ACHN (cell line): Measurements from ENCODE around the gene PRTG.
"Not testable (repeated sequence)": the region's sequence is repeated elsewhere in the genome, so short reads cannot be mapped to it uniquely, and the experiment has no call there.

Source experiments
- DNase-seq: peaks from one replicate; pipeline ENCODE4 v3.0.0-alpha.2; 2015
- in situ Hi-C: cut with HindIII; loops from 2 replicates; pipeline ENCODE4 v1.10.0; 2017; ENCODE audit warnings: low sequenced_read_pairs, low pct_ligation_motif_present, low pct_unique_long_range_greater_than_20kb

PRTG gene

DNA sequence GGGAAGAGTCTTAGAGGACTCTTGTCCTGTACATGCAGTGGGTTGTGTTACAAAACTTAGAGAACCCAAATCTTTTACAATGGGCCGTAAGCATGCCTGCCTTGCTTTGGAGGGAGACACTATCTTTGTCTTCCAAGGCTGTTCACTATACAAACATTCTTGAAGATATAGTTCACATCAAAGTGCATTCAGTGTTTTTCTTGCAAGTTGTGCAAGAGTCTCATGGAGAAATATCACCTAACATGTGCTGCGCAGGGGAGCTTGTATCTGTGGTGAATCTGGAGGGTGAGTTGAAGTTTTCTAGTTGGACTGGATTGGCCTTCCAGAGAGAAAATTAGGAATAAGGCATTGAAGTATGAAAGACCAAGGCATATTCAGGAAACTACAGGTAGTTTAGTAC is 7.8 kb upstream of the PRTG start:
- in situ Hi-C loops: no loop called here
- DNase-seq: no peak

DNA sequence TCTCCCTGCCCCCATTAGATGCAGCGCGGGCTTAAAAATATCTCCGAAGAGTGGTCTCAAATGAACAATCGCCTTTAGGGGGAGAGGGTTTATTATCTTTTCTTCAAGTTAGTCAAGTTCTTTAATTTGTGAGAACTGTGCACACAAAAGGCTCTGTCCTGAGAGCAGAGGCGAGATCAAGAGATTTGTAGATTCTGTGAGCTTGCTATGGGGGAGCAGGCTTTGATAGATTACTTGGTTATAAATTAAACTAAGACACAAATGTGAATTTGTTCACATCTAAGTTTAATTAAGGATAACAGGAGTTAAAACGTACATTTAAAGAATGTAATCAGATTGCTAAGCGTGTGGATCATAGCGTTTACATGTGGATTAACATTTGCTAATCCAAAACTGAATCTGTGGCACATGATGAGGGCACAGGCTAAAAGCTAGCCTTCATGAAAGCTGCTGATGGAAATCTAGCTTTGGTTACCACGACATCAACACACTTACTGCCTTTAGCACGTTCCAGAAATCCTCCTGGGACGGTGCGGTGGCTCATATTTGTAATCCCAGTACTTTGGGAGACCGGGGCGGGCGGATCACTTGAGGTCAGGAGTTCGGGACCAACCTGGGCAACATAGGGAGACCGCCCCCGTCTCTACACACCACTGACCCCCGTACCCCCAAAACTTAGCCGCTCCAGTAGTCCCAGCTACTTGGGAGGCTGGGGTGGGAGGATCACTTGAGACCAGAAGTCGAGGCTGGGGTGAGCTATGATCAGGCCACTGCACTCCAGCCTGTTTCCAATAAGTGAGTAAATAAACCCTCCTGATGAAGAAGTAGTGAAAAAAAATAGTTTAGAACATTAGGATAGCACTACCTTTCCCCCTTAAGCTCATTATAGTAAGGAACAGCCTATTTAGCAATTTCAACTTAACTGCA is 1.0 kb upstream of the PRTG start:
- in situ Hi-C loops: no loop called here
- DNase-seq: peak; percentile 4

DNA sequence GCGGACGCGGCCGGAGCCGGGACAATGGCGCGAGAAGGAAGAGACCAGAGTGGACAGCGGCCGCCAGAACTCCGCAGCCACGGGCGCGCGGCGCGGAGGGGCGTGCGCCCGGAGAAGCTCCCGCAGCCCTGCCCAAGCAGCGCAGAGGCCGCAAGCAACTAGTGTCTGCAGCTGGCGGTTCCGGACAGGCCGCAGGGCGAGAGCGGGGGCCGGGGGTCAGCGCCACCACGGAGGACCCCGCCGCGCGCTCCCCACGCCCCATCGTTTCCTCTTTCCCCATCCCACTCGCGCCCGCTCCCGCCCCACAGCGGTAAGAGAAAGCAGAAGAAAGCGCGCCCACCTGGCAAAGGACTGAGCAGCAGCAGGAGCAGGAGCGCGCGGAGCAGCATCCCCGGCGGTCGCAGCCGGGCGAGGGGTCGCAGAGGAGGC is 440 bp downstream of the PRTG start:
- in situ Hi-C loops: no loop called here
- DNase-seq: peak; percentile 35

DNA sequence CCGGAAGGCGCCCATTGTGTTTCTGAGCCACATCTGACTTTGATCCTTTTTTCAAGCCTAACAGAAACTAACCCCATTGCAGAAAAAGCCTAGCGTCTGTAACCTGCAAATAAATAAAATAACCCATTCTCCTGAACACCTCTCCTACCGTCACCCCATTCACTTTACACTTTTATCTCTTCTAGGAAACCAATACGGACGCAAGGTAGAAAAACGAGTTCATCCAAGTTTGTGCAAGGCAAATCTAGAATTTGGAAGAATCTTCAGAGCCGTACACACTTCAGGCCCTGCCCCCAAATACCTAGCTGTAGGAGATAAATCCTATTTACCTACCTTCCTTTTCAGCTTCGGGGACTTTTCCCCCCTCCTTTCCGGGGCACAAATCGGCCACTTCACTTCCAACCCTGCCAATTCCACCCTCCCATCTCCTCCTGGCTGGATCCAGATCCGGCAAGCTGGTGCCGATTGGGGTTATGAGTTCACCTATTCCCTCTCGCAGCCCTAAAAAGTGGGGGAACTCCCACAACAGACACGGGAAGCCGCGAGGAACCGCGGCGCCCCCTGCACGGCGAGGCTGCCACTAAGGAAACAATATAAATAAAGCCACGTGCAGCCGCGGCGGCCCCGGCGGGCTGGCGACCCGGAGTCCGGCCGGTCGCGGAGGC is 987 bp downstream of the PRTG start:
- no peak for DNase-seq
- in situ Hi-C loops: no loop called here

DNA sequence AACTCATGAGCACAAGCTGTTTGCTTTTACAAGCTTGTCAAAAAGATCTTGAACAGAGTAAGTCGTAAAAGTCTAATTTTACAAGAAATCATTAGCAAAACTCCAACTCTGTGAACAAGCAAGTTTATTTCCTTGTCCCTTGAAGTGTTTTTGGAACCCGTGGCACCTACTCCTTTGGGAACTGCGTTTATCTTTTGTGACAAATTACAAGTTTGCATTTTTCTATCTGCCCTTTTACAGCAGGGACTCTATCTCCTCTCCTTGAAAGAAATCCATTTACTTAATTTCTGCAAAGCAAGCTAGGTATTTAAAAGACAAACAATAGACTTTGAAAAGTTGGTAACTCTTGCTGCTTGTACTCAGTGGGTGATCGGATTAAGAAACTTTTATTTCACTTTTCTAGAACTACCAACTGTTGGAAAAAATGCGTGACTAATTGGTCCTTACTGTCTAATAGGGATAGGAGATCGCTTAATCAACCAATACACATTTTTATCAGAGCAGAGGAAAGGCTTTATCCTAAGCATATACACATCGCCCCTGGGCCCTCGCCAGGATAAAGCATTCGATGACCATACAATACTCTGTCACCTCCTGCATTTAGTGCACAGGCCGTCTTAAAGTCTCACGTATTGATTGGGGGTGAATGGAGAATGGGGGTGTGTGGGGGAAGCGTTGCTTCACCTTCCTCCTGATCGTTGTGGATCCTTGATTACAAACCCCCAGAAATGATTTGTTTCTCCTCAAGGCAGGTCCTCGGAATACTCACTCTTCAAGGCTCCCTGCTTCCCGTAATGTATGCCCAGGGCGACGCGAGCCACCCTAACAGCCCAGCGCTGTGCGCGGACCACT is 1.7 kb downstream of the PRTG start:
- no peak for DNase-seq
- in situ Hi-C loops: no loop called here

DNA sequence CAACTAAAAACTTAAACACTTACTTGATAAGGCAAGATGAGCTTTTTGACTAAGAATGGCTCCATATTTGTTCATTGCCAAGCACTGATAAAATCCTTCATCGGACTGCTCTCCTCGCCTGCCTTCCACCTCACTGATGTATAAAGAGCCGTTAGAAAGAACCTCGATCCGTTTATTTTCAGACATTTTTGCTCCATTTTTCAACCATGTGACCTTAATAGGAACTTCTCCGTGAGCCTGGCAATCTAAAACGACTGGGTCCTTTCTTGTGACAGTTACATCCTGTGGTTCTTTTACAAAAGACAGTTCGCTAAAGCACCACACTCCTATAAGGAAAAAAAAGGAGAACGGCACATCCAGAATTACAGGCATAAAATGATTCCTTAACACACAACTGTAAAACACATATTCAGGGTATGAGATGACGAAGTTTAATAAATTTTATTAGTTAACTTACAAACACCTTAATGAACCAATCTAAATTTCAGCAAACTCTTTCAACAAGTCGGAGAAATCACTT is 2.5 kb downstream of the PRTG start:
- in situ Hi-C loops: no loop called here
- no peak for DNase-seq

DNA sequence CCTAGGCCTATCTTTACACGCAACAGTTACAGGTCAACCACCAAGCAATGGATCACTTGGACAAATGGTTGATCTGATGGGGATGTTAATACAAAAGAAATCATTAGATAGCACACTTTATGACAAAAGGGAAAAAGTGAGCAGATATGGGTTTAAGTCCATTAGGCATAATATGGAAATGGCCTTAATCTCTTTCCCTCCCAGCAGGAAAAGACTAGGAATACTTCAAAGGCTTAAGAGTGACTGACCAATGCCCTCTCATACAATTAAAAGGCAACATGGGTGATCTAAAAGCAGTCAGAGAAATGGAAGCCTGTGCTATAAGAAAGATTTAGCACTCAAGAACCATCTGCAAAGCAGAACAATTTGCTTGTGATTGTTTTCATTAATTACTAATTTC is 3.3 kb downstream of the PRTG start:
- in situ Hi-C loops: no loop called here
- no peak for DNase-seq

DNA sequence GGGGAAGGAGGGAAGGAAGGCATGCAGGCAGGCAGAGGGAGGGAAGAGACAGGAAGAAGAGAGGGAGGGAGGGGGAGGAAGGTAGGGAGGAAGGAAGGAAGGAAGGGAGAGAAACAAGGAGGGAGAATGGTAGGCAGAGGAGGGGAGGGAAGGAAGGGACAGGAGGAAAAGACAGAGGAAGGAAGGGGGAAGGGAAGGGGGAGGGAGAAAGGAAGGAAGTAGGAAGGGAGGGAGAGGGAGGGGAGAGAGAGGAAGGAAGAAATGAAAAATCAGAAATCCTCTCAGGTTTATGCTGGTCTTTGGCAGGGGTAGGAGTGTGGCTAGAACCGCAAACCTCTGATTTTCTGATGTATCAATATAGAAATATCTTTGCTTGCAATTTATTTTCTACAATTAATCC is 4.2 kb downstream of the PRTG start:
- in situ Hi-C loops: no loop called here

DNA sequence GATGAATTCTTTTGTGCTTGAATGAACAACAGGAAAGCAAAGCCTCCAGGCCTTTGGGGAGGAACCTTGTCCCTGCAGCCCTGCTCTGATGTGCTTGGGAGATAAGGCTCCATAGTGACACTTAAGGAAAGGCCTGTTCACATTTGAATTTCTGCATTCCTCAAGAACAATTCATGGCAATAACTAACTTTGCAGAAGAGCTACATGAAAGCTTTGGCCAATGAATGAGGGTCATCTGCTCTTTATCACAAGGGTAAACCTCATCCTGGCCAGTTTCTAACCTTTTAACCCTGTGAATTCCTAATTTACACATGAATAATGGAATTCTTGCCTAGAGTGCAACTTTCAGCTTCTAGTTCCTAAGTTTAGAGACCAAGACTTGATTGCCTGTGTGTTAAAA is 5.6 kb downstream of the PRTG start:
- in situ Hi-C loops: no loop called here

More for the DNA sequence above, 4.2 kb downstream of the PRTG start:
- DNase-seq: peak; percentile 18

DNA sequence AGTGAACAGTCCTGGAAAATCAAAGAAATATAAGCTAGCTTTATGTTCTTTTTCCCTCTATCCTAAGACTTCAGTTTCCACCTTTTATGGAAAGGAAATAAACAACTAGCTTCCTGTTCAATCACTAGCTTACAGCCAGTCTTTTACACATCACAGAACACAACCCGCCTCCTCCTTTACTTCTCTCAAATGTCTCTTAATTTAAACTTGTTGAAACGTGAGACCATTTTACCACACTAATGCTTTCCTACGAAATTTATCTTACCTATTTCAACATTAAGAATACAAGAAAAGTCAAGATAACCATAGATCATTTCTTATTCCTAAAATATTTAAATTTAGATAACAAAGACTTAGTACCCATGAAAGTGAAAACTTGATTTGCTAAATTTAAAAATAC is 6.2 kb downstream of the PRTG start:
- in situ Hi-C loops: no loop called here
- no peak for DNase-seq

More for the DNA sequence above, 5.6 kb downstream of the PRTG start:
- DNase-seq: peak; percentile 56

DNA sequence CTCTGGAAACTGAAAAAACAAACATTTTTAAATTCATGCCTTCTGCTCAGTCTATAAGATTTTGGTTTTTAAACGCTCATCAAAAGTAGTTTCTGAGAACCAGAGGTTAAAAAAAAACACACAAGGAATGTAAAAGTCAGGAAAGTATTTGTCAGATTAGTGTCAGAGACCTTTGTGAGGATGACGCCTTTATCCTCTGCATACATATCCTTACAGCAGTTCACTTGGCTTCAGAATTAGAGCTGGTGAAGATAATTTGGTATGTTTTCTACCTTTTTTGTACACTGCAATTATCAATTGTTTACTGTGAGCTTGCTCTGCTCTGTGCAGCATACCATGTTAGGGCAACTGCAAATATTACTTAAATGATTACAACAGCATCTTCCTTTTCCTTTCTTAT is 8.3 kb downstream of the PRTG start:
- DNase-seq: no peak
- in situ Hi-C loops: no loop called here

DNA sequence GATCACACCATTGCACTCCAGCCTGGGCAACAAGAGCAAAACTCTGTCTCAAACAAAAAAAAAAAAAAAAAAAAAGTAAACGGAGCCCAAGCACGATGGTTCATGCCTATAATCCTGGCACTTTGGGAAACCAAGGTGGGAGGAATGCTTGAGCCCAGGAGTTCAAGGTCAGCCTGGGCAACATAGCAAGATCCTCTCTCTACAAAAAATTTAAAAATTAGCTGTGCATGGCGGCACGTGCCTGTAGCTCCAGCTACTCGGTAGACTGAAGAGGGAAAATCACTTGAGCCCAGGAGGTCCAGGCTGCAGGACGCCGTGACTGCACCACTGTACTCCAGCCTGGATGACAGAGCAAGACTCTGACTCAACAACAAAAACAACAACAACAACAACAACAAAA is 9.5 kb downstream of the PRTG start:
- in situ Hi-C loops: not testable (repeated sequence)

DNA sequence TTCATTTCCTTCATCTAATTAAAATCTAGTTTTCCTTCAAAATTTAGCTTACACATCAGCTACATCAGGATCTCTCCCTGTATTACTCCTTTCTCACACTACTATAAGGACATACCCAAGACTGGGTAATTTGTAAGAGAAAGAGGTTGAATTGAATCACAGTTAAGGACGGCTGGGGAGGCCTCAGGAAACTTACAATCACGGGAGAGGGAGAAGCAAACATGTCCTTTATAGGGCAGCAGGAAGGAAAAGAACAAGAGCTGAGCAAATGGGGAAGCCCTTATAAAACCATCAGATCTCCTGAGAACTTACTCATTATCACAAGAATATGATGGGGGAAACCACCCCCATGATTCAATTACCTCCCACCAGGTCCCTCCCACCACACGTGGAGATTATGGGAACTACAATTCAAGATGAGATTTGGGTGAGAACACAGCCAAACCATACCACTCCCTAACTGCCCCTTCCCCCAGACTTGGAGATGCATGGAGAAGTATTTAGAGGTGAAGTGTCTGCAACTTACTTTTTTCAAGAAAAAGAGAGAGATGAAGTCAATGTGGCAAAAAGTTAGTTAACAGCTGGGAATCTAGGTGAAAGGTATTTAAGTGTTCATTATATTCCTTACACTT is 21.3 kb downstream of the PRTG start:
- DNase-seq: no peak
- in situ Hi-C loops: no loop called here

More for the DNA sequence above, 9.5 kb downstream of the PRTG start:
- DNase-seq: not testable (repeated sequence)

DNA sequence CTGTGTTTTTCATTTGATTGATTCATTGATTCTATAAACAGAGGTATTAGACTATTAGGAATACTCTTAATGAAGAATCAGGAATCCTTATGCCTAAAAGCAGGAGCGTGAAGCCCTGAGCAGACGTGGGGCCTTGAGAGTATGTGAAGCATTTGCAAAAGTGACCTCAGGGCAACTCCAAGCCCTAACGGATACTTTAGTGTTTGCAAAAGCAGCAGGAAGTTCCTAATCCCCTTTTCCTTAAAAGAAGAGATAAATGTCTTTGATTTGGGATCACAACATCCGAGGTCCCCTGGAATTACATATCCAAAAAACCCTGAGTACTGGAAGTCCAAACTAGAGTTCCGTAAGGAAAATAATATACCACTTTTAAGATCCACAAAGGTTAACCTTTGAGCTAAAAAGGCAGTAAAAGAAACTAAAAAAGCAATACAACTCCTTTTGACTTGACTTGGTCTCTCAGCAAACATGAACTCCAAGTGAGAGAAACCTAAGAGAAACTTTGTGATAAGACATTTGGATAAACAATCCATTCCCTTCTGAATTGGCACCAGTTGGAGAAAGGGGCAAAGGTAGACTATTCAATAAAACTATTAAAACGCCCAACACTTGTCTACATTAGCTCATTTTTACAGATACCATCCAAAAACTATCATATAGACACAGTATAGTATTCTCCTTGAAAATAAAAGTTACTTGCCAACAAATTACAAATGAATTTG is 27.4 kb downstream of the PRTG start:
- no peak for DNase-seq
- in situ Hi-C loops: no loop called here

DNA sequence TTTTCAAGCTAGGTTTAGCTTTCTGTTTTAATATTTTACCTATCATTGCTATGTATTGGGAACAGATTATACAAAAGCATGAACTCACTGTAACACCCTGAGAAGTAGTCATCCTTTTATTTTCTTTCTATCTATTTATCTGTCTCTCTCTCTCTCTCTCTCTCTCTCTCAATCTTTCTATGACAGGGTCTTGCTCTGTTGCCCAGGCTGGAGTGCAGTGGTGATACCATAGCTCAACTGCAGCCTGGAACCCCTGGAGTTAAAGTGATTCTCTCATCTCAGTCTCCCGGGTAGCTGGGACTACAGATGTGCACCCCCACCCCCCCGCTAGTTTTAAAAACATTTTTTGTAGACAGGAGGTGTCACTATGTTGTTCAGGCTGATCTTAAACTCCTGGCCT is 28.9 kb downstream of the PRTG start:
- in situ Hi-C loops: no loop called here
- DNase-seq: no peak

DNA sequence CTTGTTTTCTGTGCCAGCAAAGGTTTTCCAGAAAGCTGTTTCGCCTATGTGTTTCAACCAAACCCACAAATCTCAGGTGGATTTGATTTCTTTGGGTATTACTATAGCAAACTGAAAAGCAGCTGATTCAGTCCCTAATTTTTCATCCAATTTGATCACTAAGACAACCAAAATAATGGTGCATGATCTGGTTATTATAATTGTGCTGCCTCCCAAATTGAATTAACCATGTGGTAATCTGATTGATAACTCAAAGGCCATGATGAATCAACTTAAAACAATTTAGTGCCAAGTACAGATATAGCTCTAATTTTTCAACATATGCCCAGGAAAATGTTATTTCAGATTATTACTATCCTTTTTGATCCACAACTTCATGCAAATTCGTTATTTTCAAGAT is 30.6 kb downstream of the PRTG start:
- no peak for DNase-seq
- in situ Hi-C loops: no loop called here

DNA sequence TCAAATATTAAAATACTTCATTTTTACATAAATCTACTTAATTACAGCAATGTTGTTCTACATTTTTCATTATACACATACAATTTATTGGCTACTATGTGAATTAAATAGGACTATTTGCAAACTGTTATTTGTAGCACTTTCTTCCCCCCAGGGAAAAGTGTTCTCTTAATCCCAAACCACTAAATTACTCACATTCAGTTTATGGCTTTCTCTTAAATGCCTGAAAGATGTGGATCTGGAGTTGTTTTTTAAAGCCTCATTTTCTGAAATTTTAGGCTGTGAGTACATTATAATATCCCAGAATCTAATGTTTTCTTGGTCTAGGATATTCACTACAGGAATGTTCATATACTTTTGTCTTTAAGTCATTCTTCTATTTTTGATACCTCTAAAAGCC is 32.7 kb downstream of the PRTG start:
- in situ Hi-C loops: no loop called here
- DNase-seq: no peak

DNA sequence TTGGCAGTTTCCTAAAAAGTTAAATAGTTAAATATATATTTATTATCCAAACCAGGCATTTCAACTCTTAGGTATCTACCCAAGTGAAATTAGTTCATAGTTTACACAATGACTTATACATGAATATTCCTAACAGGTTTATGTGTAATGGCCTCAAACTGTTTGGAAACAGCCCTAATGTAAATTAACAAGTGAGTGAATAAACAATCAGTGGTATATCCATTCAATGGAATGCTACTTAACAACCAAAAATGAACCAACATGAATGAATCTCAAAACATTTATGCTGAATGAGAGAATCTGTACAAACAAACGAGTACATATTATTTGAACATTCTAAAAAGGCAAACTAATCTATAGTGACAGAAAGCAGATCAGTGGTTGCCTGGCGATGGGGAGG is 33.5 kb downstream of the PRTG start:
- DNase-seq: no peak
- in situ Hi-C loops: no loop called here
